Sigmoid colon (tissue), 4 donors: ENCODE results near the gene SIGLEC9.

Experiments
- CTCF ChIP-seq, 4 experiments: fragments of 450-650 bp in 3 of 4; fragments of 200-600 bp in 1 of 4; IDR thresholded peaks; one replicate each; pipeline ENCODE4 v1.5.1; 2016 to 2019; ENCODE audit warnings: antibody characterized with exemption in 4 of 4, mild to moderate bottlenecking in 3 of 4, moderate library complexity in 2 of 4
- EP300 ChIP-seq, 4 donors: sonication (generic); formaldehyde crosslinking; IDR thresholded peaks; one replicate each; pipeline ENCODE4 v1.6.1; 2017; ENCODE audit warnings: antibody characterized with exemption in 4 of 4
- POLR2A ChIP-seq, 2 donors: fragments of 450-650 bp; IDR thresholded peaks; one replicate each; pipeline ENCODE4 v1.6.1; 2016; ENCODE audit warnings: antibody characterized with exemption in 2 of 2, mild to moderate bottlenecking in 2 of 2, moderate library complexity in 2 of 2
- POLR2AphosphoS5 ChIP-seq, 4 donors: sonication (generic); formaldehyde crosslinking; IDR thresholded peaks; one replicate each; pipeline ENCODE4 v1.6.1; 2017; ENCODE audit warnings: antibody characterized with exemption in 4 of 4

- TF ChIP-seq POLR2A (IDR thresholded peaks at IDR 0.05) (no peak), CTCF (IDR thresholded peaks at IDR 0.05) (no peak), POLR2AphosphoS5 (IDR thresholded peaks at IDR 0.05) (no peak), EP300 (IDR thresholded peaks at IDR 0.05) (no peak)
Measured at GRCh38 chr19:51159656-51160055, 35.0 kb downstream of the SIGLEC9 start.
